Measurements from ENCODE around the gene SMIM32.

SMIM32 gene

GRCh38 chr5:136141561-136141960 lies 51.4 kb downstream of the SMIM32 start:
- Histone ChIP-seq H3K36me3 (ENCODE audit: control insufficient read depth, insufficient read depth, low read length) (no peaks in the 10 kb centered on the region), H3K9me3 (ENCODE audit: control insufficient read depth, low read length) (no peaks in the 10 kb centered on the region), H3K4me3 (ENCODE audit: insufficient read depth, low read depth, low read length) (no peak overlapping the region), H3K27ac (ENCODE audit: insufficient read depth, low read depth, low read length, poor library complexity, severe bottlenecking) (no peak overlapping the region), H3K27me3 (ENCODE audit: control insufficient read depth, insufficient read depth, low read length, poor library complexity, severe bottlenecking) (no peaks in the 10 kb centered on the region), H3K4me1 (ENCODE audit: control insufficient read depth, insufficient read depth, low read length) (no peaks in the 10 kb centered on the region)

All from ectodermal cell (in vitro differentiated cells).